Thoracic aorta (tissue), 2 donors: ENCODE results near the gene SYTL2. TPM values are rescaled to one million over a fixed set of nuclear protein-coding genes. Genes with fewer than 3 reads are reported as not detected.

Source experiments
- ATAC-seq: fragments of 150-250 bp; one replicate; pipeline ENCODE4 v1.8.0; 2017; ENCODE audit warnings: low read depth; ENCODE audit not compliant: insufficient number of reproducible peaks, low FRiP score
- DNase-seq: peaks from one replicate; pipeline ENCODE4 v3.0.0-alpha.2; 2020; ENCODE audit warnings: low spot score
- H3K27ac ChIP-seq, 2 donors: fragments of 200-600 bp; sonication (generic); 1 replicate in 1 of 2; 2 replicates in 1 of 2; pipeline ENCODE4 v1.5.1; 2016; ENCODE audit warnings: mild to moderate bottlenecking in 2 of 2, moderate library complexity in 2 of 2
- H3K27me3 ChIP-seq: fragments of 200-600 bp; sonication (generic); replicated peaks from 2 replicates; pipeline ENCODE4 v1.6.0; 2016; ENCODE audit warnings: mild to moderate bottlenecking; ENCODE audit not compliant: insufficient read depth
- H3K36me3 ChIP-seq: fragments of 200-600 bp; sonication (generic); one replicate; pipeline ENCODE4 v1.5.1; 2016
- H3K4me1 ChIP-seq, 2 donors: fragments of 200-600 bp; sonication (generic); 1 replicate in 1 of 2; 2 replicates in 1 of 2; pipeline versions ENCODE4 v1.5.1 to v1.6.0; 2016; ENCODE audit warnings: low read depth in 2 of 2, mild to moderate bottlenecking in 1 of 2; ENCODE audit not compliant: control insufficient read depth in 1 of 2
- H3K4me3 ChIP-seq: fragments of 200-600 bp; sonication (generic); 2 replicates; pipeline ENCODE4 v1.5.1; 2016; ENCODE audit warnings: mild to moderate bottlenecking
- H3K9me3 ChIP-seq: fragments of 200-600 bp; sonication (generic); 2 replicates; pipeline ENCODE4 v1.5.1; 2016
- CTCF ChIP-seq: fragments of 200-600 bp; sonication (generic); IDR thresholded peaks from one replicate; pipeline ENCODE4 v1.5.1; 2019; ENCODE audit warnings: antibody characterized with exemption
- total RNA-seq, 2 donors: library from RNA; depleted of rRNA; stranded (reverse); fragments of >200 nt; gene quantifications; one replicate each; pipeline versions ENCODE4 v1.1.0 to v1.2.3, GENCODE V29; 2016

SYTL2 gene
- total RNA-seq, 2 donors from 2014 or later: 27.8 to 36.0 TPM

GRCh38 chr11:85742873-85743275 is 68.1 kb downstream of the SYTL2 start:
- ATAC-seq: no peak
- DNase-seq: no peak
- TF ChIP-seq CTCF: no peak
- H3K27ac ChIP-seq: no peak overlapping the region
- H3K4me1 ChIP-seq: no peaks in the 10 kb centered on the region
- no peak overlapping the region for H3K4me3 ChIP-seq
- H3K27me3 ChIP-seq: no peaks in the 10 kb centered on the region
- no peaks in the 10 kb centered on the region for H3K36me3 ChIP-seq
- no peaks in the 10 kb centered on the region for H3K9me3 ChIP-seq

GRCh38 chr11:85742348-85742747 is 68.6 kb downstream of the SYTL2 start:
- ATAC-seq: no peak
- H3K36me3 ChIP-seq: no peaks in the 10 kb centered on the region
- no peak for DNase-seq
- H3K9me3 ChIP-seq: no peaks in the 10 kb centered on the region
- H3K27ac ChIP-seq: no peak overlapping the region
- no peaks in the 10 kb centered on the region for H3K4me1 ChIP-seq
- no peaks in the 10 kb centered on the region for H3K27me3 ChIP-seq
- no peak for TF ChIP-seq CTCF
- no peak overlapping the region for H3K4me3 ChIP-seq

GRCh38 chr11:85740481-85741400 is 70.2 kb downstream of the SYTL2 start:
- ATAC-seq (no peak), DNase-seq (no peak)
- no peak for TF ChIP-seq CTCF
- H3K4me3 ChIP-seq: no peak overlapping the region
- no peak overlapping the region for H3K27ac ChIP-seq
- H3K27me3 ChIP-seq: no peaks in the 10 kb centered on the region
- H3K4me1 ChIP-seq: no peaks in the 10 kb centered on the region
- no peaks in the 10 kb centered on the region for H3K36me3 ChIP-seq
- no peaks in the 10 kb centered on the region for H3K9me3 ChIP-seq

- Histone ChIP-seq H3K27ac (no peak overlapping the region), H3K4me1 (no peaks in the 10 kb centered on the region), H3K4me3 (no peak overlapping the region), H3K36me3 (no peaks in the 10 kb centered on the region), H3K27me3 (no peaks in the 10 kb centered on the region), H3K9me3 (no peaks in the 10 kb centered on the region)
- no peak for TF ChIP-seq CTCF
- ATAC-seq: no peak
- DNase-seq: no peak
Observed at GRCh38 chr11:85737738-85738137, 73.2 kb downstream of the SYTL2 start.

GRCh38 chr11:85735876-85736460 is 75.0 kb downstream of the SYTL2 start:
- no peak overlapping the region for H3K27ac ChIP-seq
- no peaks in the 10 kb centered on the region for H3K27me3 ChIP-seq

More at GRCh38 chr11:85735876-85736460, 75.0 kb downstream of the SYTL2 start:
- Histone ChIP-seq H3K4me3 (no peak overlapping the region), H3K4me1 (no peaks in the 10 kb centered on the region), H3K9me3 (no peaks in the 10 kb centered on the region), H3K36me3 (no peaks in the 10 kb centered on the region)
- DNase-seq (no peak), ATAC-seq (no peak)
- TF ChIP-seq CTCF: no peak
